SU-DHL-6 (cell line): ENCODE measurements around the gene PDHX.

Source experiments
- H2AFZ ChIP-seq: fragments of 200-600 bp; sonication (generic); 2 replicates; pipeline ENCODE4 v1.6.1; 2014; ENCODE audit warnings: low read depth, mild to moderate bottlenecking, moderate library complexity, mixed read lengths, antibody characterized with exemption, low read length; ENCODE audit not compliant: severe bottlenecking
- H3F3A ChIP-seq: fragments of 200-600 bp; shearing (Covaris generic); 2 replicates; pipeline ENCODE4 v1.6.0; 2016; ENCODE audit warnings: antibody characterized with exemption, mild to moderate bottlenecking; ENCODE audit not compliant: insufficient read depth
- H3K27ac ChIP-seq: fragments of 200-600 bp; sonication (generic); 2 replicates; pipeline ENCODE4 v1.5.1; 2016; ENCODE audit warnings: low read depth, mild to moderate bottlenecking, low read length, moderate library complexity, mixed read lengths
- H3K27me3 ChIP-seq: fragments of 200-600 bp; sonication (generic), shearing (Covaris generic); 2 replicates; pipeline ENCODE4 v1.6.0; 2014; ENCODE audit warnings: mild to moderate bottlenecking, low read length
- H3K36me3 ChIP-seq: fragments of 200-600 bp; sonication (generic); 2 replicates; pipeline ENCODE4 v1.6.1; 2014; ENCODE audit warnings: mild to moderate bottlenecking, low read length, mixed read lengths
- H3K4me2 ChIP-seq: fragments of 300-600, 200-600 bp; shearing (Covaris generic), sonication (generic); 2 replicates; pipeline ENCODE4 v1.6.0; 2014; ENCODE audit warnings: low read length, low read depth, mild to moderate bottlenecking; ENCODE audit not compliant: poor library complexity, severe bottlenecking
- H3K4me3 ChIP-seq: fragments of 200-600 bp; sonication (generic); 2 replicates; pipeline ENCODE4 v1.5.1; 2014; ENCODE audit warnings: antibody characterized with exemption, low read length, mild to moderate bottlenecking, mixed read lengths; ENCODE audit not compliant: insufficient read depth, poor library complexity, severe bottlenecking
- H3K79me2 ChIP-seq: fragments of 200-600 bp; sonication (generic); 2 replicates; pipeline ENCODE4 v1.6.1; 2014; ENCODE audit warnings: mild to moderate bottlenecking, low read length, moderate library complexity; ENCODE audit not compliant: insufficient read depth
- H3K9ac ChIP-seq: fragments of 200-600 bp; sonication (generic); 2 replicates; pipeline ENCODE4 v1.7.0; 2014; ENCODE audit warnings: mild to moderate bottlenecking, low read length
- H3K9me2 ChIP-seq: fragments of 200-600 bp; sonication (generic); replicated peaks from 2 replicates; pipeline ENCODE4 v1.6.1; 2014; ENCODE audit warnings: low read length; ENCODE audit not compliant: insufficient read depth
- H3K9me3 ChIP-seq: fragments of 200-600 bp; sonication (generic); 2 replicates; pipeline ENCODE4 v1.6.1; 2014; ENCODE audit warnings: low read length, mixed read lengths; ENCODE audit not compliant: insufficient read depth
- H4K20me1 ChIP-seq: fragments of 200-600 bp; sonication (generic); 2 replicates; pipeline ENCODE4 v1.6.1; 2014; ENCODE audit warnings: low read depth, mild to moderate bottlenecking, antibody characterized with exemption, low read length, moderate library complexity, mixed read lengths
- EZH2phosphoT487 ChIP-seq: fragments of 200-600 bp; sonication (generic), shearing (Covaris generic); conservative IDR thresholded peaks from 2 replicates; pipeline ENCODE4 v1.6.1; 2018; ENCODE audit warnings: mild to moderate bottlenecking, antibody characterized with exemption, low read length, moderate library complexity, mixed read lengths
- TF ChIP-seq, protein P1 (sequence below): fragments of 200-600 bp; sonication (generic); IDR thresholded peaks from one replicate; pipeline ENCODE4 v1.5.1; 2017; ENCODE audit warnings: antibody characterized with exemption, mild to moderate bottlenecking, low read length, moderate library complexity; ENCODE audit not compliant: insufficient read depth, poor library complexity, severe bottlenecking

PDHX gene

DNA sequence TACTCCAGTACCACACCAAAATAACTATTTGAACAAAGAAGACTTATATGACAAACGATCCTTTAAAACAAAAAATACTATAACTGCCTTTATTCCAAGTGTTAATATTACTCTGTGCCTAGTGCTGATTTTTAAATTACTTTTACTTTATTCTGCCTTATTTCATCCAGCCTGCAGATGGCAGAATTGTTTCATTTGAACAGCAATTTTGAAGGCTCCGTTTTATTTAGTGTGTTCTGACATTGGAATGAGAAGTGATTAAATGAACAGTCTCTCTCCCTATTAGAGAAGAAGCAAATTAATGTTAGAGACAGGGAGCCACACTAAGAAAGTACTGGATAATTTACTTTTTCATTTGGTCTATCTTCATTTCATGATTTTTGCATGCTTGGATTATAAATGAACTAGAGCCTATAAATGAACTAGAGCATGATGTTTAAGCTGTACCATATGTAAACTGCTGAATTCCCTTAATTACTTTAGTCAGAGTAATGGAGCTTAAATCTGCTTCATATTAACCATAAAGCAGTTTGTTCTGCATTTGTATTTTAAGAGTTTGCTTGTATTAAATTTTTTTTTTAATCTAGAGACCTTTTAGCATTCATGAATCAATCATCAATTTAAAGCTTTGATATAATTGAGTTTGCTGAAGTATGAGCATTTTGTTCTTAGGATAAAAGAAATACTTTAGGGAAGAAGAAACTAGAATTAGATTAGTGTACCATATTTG lies 9.8 kb downstream of the PDHX start:
- no peak overlapping the region for H3K27ac ChIP-seq
- no peak overlapping the region for H3K4me3 ChIP-seq
- no peaks in the 10 kb centered on the region; the same call in 1 of the 2 replicates for H3K36me3 ChIP-seq
- no peaks in the 10 kb centered on the region for H3K9me3 ChIP-seq
- no peaks in the 10 kb centered on the region; the same call in 1 of the 2 replicates for H3K79me2 ChIP-seq
- no peaks in the 10 kb centered on the region for H3K9me2 ChIP-seq
- H2AFZ ChIP-seq: no peak overlapping the region
- no peak overlapping the region for H3K4me2 ChIP-seq
- no peak overlapping the region for H3K9ac ChIP-seq
- TF ChIP-seq, protein P1, sequence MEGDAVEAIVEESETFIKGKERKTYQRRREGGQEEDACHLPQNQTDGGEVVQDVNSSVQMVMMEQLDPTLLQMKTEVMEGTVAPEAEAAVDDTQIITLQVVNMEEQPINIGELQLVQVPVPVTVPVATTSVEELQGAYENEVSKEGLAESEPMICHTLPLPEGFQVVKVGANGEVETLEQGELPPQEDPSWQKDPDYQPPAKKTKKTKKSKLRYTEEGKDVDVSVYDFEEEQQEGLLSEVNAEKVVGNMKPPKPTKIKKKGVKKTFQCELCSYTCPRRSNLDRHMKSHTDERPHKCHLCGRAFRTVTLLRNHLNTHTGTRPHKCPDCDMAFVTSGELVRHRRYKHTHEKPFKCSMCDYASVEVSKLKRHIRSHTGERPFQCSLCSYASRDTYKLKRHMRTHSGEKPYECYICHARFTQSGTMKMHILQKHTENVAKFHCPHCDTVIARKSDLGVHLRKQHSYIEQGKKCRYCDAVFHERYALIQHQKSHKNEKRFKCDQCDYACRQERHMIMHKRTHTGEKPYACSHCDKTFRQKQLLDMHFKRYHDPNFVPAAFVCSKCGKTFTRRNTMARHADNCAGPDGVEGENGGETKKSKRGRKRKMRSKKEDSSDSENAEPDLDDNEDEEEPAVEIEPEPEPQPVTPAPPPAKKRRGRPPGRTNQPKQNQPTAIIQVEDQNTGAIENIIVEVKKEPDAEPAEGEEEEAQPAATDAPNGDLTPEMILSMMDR: peak; percentile 74
- no peak for TF ChIP-seq EZH2phosphoT487
- no peaks in the 10 kb centered on the region for H3F3A ChIP-seq
- no peaks in the 10 kb centered on the region for H4K20me1 ChIP-seq
- no peaks in the 10 kb centered on the region for H3K27me3 ChIP-seq

GRCh38 chr11:34926831-34927132 lies 10.4 kb downstream of the PDHX start:
- Histone ChIP-seq H3K9me3 (no peaks in the 10 kb centered on the region), H3K79me2 (no peaks in the 10 kb centered on the region; the same call in 1 of the 2 replicates), H3K4me3 (no peak overlapping the region), H3K36me3 (no peaks in the 10 kb centered on the region; the same call in 1 of the 2 replicates), H3K9me2 (no peaks in the 10 kb centered on the region), H2AFZ (no peak overlapping the region), H3K9ac (no peak overlapping the region), H3K4me2 (no peak overlapping the region), H4K20me1 (no peaks in the 10 kb centered on the region), H3K27me3 (no peaks in the 10 kb centered on the region), H3F3A (no peaks in the 10 kb centered on the region), H3K27ac (no peak overlapping the region)
- TF ChIP-seq, protein P1: no peak
- no peak for TF ChIP-seq EZH2phosphoT487

- no peaks in the 10 kb centered on the region for H3F3A ChIP-seq
- no peaks in the 10 kb centered on the region for H3K9me3 ChIP-seq
- no peaks in the 10 kb centered on the region for H3K27me3 ChIP-seq
- no peaks in the 10 kb centered on the region; the same call in 1 of the 2 replicates for H3K79me2 ChIP-seq
- TF ChIP-seq, protein P1: no peak
- TF ChIP-seq EZH2phosphoT487: no peak
- H3K4me2 ChIP-seq: no peak overlapping the region
- H3K9me2 ChIP-seq: no peaks in the 10 kb centered on the region
- H3K36me3 ChIP-seq: no peaks in the 10 kb centered on the region; the same call in 1 of the 2 replicates
- no peak overlapping the region for H3K4me3 ChIP-seq
- H2AFZ ChIP-seq: no peak overlapping the region
- no peak overlapping the region for H3K27ac ChIP-seq
- H3K9ac ChIP-seq: no peak overlapping the region
- no peaks in the 10 kb centered on the region for H4K20me1 ChIP-seq
Measured at GRCh38 chr11:34928268-34928959, 12.0 kb downstream of the PDHX start.
